HCT116 (cell line): ENCODE measurements around the gene VWA7. TPM values are rescaled to one million over a fixed set of nuclear protein-coding genes. Genes with fewer than 3 reads are reported as not detected.

ENCODE experiments used
- ATAC-seq: fragments of 200-7000 bp; cut with Tn5 transposase; 2 replicates; pipeline ENCODE4 v1.9.1; 2020; ENCODE audit warnings: mild to moderate bottlenecking, moderate library complexity
- BruUV-seq: library from RNA; stranded (reverse); fragments of 400-500 nt; replicated peaks from 2 replicates; lab custom pipeline; 2021; lab: Mats Ljungman, UMichigan
- CTCF ChIA-PET: fragments of 300-600 bp; sonication (Branson Sonifier 250); formaldehyde crosslinking; loops from one replicate; lab custom pipeline; 2021; ENCODE audit warnings: antibody characterized with exemption; lab: Charles Lee
- POLR2A ChIA-PET: fragments of 300-600, 350-600 bp; sonication (Branson Sonifier 250); formaldehyde crosslinking; loops from one replicate; lab custom pipeline; 2021; ENCODE audit warnings: antibody characterized with exemption; lab: Charles Lee
- RAD21 ChIA-PET, 2 experiments: fragments of 300-600 bp; sonication (Branson Sonifier 250); formaldehyde crosslinking; loops; one replicate each; lab custom pipeline; 2023; ENCODE audit warnings: low total read pairs in 2 of 2; ENCODE audit not compliant: uncharacterized antibody in 2 of 2, unreplicated experiment in 2 of 2, low non-redundant PET in 1 of 2; lab: Charles Lee
- DNase-seq: peaks from one replicate; pipeline ENCODE4 v3.0.0-alpha.2; 2010; ENCODE audit warnings: low read depth, low spot score
- H2AFZ ChIP-seq: fragments of 200-600 bp; shearing (Covaris generic), sonication (generic); 2 replicates; pipeline ENCODE4 v1.6.1; 2017; ENCODE audit warnings: low read depth, mixed run types, mixed read lengths, antibody characterized with exemption, low read length; ENCODE audit not compliant: poor library complexity, severe bottlenecking
- H3K27ac ChIP-seq: 2 replicates; pipeline ENCODE4 v1.5.1; 2012; ENCODE audit warnings: low read depth, low read length
- H3K27me3 ChIP-seq: fragments of 200-600 bp; sonication (generic); 2 replicates; pipeline ENCODE4 v1.6.1; 2016; ENCODE audit warnings: mixed run types, low read length, mixed read lengths; ENCODE audit not compliant: insufficient read depth
- H3K36me3 ChIP-seq, 2 experiments: fragments of 200-500 bp in 1 of 2; fragments of 200-600 bp in 1 of 2; sonication (Bioruptor generic) in 1 of 2; sonication (generic) in 1 of 2; 2 replicates each; pipeline versions ENCODE4 v1.5.1 to v1.6.1; 2014 to 2016; ENCODE audit warnings: low read length in 2 of 2, inconsistent platforms in 1 of 2, mixed read lengths in 1 of 2, mixed run types in 1 of 2; ENCODE audit not compliant: insufficient read depth in 2 of 2, control insufficient read depth in 1 of 2
- H3K4me1 ChIP-seq, 2 experiments: fragments of 200-600 bp in 1 of 2; sonication (generic) in 1 of 2; 2 replicates each; pipeline versions ENCODE4 v1.5.1 to v1.6.1; 2012 to 2017; ENCODE audit warnings: low read length in 2 of 2, inconsistent platforms in 1 of 2, mild to moderate bottlenecking in 1 of 2, mixed read lengths in 1 of 2, mixed run types in 1 of 2, moderate library complexity in 1 of 2; ENCODE audit not compliant: insufficient read depth in 2 of 2, control insufficient read depth in 1 of 2
- H3K4me2 ChIP-seq: fragments of 200-600 bp; sonication (generic); 2 replicates; pipeline ENCODE4 v1.6.1; 2017; ENCODE audit warnings: mixed run types, low read length, mixed read lengths
- H3K4me3 ChIP-seq, 2 experiments: fragments of 200-600 bp in 1 of 2; sonication (generic) in 1 of 2; replicated peaks in 1 of 2; 2 replicates each; pipeline ENCODE4 v1.5.1; 2011 to 2016; ENCODE audit warnings: low read length in 2 of 2, control low read depth in 1 of 2, low read depth in 1 of 2, mild to moderate bottlenecking in 1 of 2, mixed read lengths in 1 of 2, mixed run types in 1 of 2
- H3K79me2 ChIP-seq: fragments of 200-600 bp; sonication (generic); 2 replicates; pipeline ENCODE4 v1.6.1; 2017; ENCODE audit warnings: mild to moderate bottlenecking, mixed run types, low read length, moderate library complexity, mixed read lengths; ENCODE audit not compliant: insufficient read depth
- H3K9ac ChIP-seq: fragments of 200-600 bp; sonication (generic); 2 replicates; pipeline ENCODE4 v1.6.1; 2016; ENCODE audit warnings: low read length, mixed read lengths
- H3K9me2 ChIP-seq: fragments of 200-600 bp; sonication (generic), shearing (Covaris generic); 2 replicates; pipeline ENCODE4 v1.6.1; 2017; ENCODE audit warnings: mixed run types, mild to moderate bottlenecking, moderate library complexity; ENCODE audit not compliant: insufficient read depth
- H3K9me3 ChIP-seq, 2 experiments: fragments of 200-500 bp in 1 of 2; fragments of 200-600 bp in 1 of 2; sonication (Bioruptor generic) in 1 of 2; sonication (generic) in 1 of 2; 2 replicates each; pipeline ENCODE4 v1.6.1; 2014 to 2017; ENCODE audit warnings: low read length in 2 of 2, mixed read lengths in 2 of 2, inconsistent platforms in 1 of 2, low read depth in 1 of 2, mild to moderate bottlenecking in 1 of 2, mixed run types in 1 of 2, moderate library complexity in 1 of 2; ENCODE audit not compliant: control insufficient read depth in 1 of 2, insufficient read depth in 1 of 2
- H4K20me1 ChIP-seq: fragments of 200-600 bp; sonication (generic), shearing (Covaris generic); 2 replicates; pipeline ENCODE4 v1.6.1; 2017; ENCODE audit warnings: mixed run types, mild to moderate bottlenecking, moderate library complexity; ENCODE audit not compliant: insufficient read depth
- CBX3 ChIP-seq: IDR thresholded peaks from 2 replicates; pipeline ENCODE4 v1.6.1; 2012; ENCODE audit warnings: low read depth
- CEBPB ChIP-seq: IDR thresholded peaks from 2 replicates; pipeline ENCODE4 v1.6.1; 2012; ENCODE audit warnings: low read depth
- EGR1 ChIP-seq: IDR thresholded peaks from 2 replicates; pipeline ENCODE4 v1.6.1; 2012; ENCODE audit warnings: low read depth
- ELF1 ChIP-seq: IDR thresholded peaks from 2 replicates; pipeline ENCODE4 v1.6.1; 2012; ENCODE audit warnings: low read depth, borderline replicate concordance
- EZH2 ChIP-seq: fragments of 200-600 bp; sonication (generic); IDR thresholded peaks from 2 replicates; pipeline ENCODE4 v1.6.1; 2017; ENCODE audit warnings: antibody characterized with exemption, mixed run types
- EZH2phosphoT487 ChIP-seq: fragments of 200-600 bp; IDR thresholded peaks from 2 replicates; pipeline ENCODE4 v1.6.1; 2018; ENCODE audit warnings: antibody characterized with exemption, borderline replicate concordance
- FOSL1 ChIP-seq: IDR thresholded peaks from 2 replicates; pipeline ENCODE4 v1.6.1; 2012; ENCODE audit warnings: low read depth
- JUND ChIP-seq: IDR thresholded peaks from 2 replicates; pipeline ENCODE4 v1.6.1; 2012
- POLR2A ChIP-seq: IDR thresholded peaks from 2 replicates; pipeline ENCODE4 v1.7.0; 2011; ENCODE audit warnings: borderline replicate concordance; ENCODE audit not compliant: insufficient read depth, insufficient read length; ENCODE audit errors: extremely low read depth
- POLR2AphosphoS5 ChIP-seq: IDR thresholded peaks from 2 replicates; pipeline ENCODE4 v1.6.1; 2011; ENCODE audit warnings: mild to moderate bottlenecking, low read depth, low read length, moderate library complexity
- RAD21 ChIP-seq: IDR thresholded peaks from 2 replicates; pipeline ENCODE4 v1.6.1; 2012; ENCODE audit warnings: low read depth, mild to moderate bottlenecking
- SP1 ChIP-seq: IDR thresholded peaks from 2 replicates; pipeline ENCODE4 v1.6.1; 2012; ENCODE audit warnings: low read depth
- SRF ChIP-seq: IDR thresholded peaks from 2 replicates; pipeline ENCODE4 v1.6.1; 2012; ENCODE audit warnings: low read depth
- TCF7L2 ChIP-seq: IDR thresholded peaks from 2 replicates; pipeline ENCODE4 v1.7.0; 2011; ENCODE audit warnings: borderline replicate concordance, inconsistent platforms; ENCODE audit not compliant: insufficient read depth, insufficient read length; ENCODE audit errors: extremely low read depth
- YY1 ChIP-seq: IDR thresholded peaks from 2 replicates; pipeline ENCODE4 v1.6.1; 2011; ENCODE audit warnings: low read length, low read depth, moderate library complexity, mild to moderate bottlenecking; ENCODE audit not compliant: insufficient replicate concordance; ENCODE audit errors: extremely low read depth
- intact Hi-C: fragments of 100-400 bp; cut with micrococcal nuclease; formaldehyde crosslinking; loops from 2 replicates; pipeline ENCODE4 v1.10.0; 2022
- total RNA-seq: library from RNA; stranded (reverse); gene quantifications from one replicate; pipeline ENCODE4 v1.2.1, GENCODE V29; 2021; ENCODE audit not compliant: unreplicated experiment
- TF ChIP-seq, protein P1 (sequence below), 3 experiments: fragments of 200-600 bp in 1 of 3; sonication (generic) in 1 of 3; IDR thresholded peaks in 2 of 3; conservative IDR thresholded peaks in 1 of 3; 2 replicates each; pipeline ENCODE4 v1.5.1; 2012 to 2017; ENCODE audit warnings: low read depth in 2 of 3, low read length in 2 of 3, antibody characterized with exemption in 1 of 3, borderline replicate concordance in 1 of 3, control low read depth in 1 of 3, mild to moderate bottlenecking in 1 of 3, mixed read lengths in 1 of 3, mixed run types in 1 of 3, moderate library complexity in 1 of 3; ENCODE audit not compliant: insufficient read depth in 1 of 3
- TF ChIP-seq, protein P2 (sequence below): IDR thresholded peaks from 2 replicates; pipeline ENCODE4 v1.6.1; 2012; ENCODE audit warnings: low read depth
- TF ChIP-seq, protein P3 (sequence below): IDR thresholded peaks from 2 replicates; pipeline ENCODE4 v1.6.1; 2012
- TF ChIP-seq, protein P4 (sequence below): IDR thresholded peaks from 2 replicates; pipeline ENCODE4 v1.6.1; 2011; ENCODE audit warnings: mild to moderate bottlenecking, low read length, moderate library complexity; ENCODE audit not compliant: insufficient replicate concordance; ENCODE audit errors: extremely low read depth

The VWA7 gene
- total RNA-seq, 1 experiment from 2014 or later = 14.6 TPM

DNA sequence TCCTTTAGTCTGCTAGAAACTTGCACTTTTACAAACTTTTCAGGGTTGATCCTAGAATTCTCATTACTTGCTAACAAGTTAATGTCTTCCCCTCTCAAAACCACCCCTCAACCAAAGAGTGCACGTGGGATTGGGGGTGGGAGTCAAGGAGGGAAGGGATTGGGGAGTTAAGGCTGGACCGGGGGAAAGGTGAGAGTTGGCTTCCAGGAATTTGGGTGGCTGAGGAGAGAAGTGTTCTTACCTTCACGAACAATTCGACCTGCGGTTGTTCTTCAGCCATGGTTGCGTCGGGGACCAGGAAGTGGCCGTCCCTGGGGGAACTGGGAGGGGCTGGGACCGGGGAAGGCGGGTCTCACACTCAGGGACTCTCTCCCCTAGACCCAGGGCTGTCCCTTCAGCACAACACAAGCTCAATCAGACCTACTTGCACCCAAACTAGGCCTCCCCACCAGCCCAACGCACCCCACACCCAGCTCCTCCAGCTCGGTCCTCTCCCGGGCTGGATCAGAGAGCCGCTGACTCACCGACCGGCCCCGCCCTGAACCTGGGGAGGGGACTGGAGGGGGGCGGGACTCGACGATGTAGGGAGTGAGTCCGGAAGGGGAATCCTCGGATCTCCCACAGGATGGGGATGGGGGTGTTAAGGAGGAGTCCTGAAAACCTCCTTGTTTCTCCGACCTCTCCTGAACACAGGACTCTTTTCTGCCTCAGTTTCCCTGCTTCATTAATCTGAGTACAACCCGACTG is 40.9 kb downstream of the VWA7 start, which contains the start of gene CLIC1:
Gene CLIC1 (minus strand): TSS at position 510 of the 747 bp plus-strand sequence. CDS start 230 bp downstream, at position 280.
- intact Hi-C loops = loop anchor here (5.0 kb wide), 2 partner anchors 69 to 96 kb away; partner anchors contain the start of genes CSNK2B and LY6G5B
- no peak for DNase-seq
- H2AFZ ChIP-seq = no peak within 1 kb of the TSS
- peak within 1 kb of the TSS; percentile 83 for H3K4me2 ChIP-seq
- peak within 1 kb of the TSS; percentile 74 to 91 for H3K4me3 ChIP-seq
- ChIA-PET RAD21 (no interaction called here), CTCF (interaction anchor here (0.9 kb wide), 1 partner anchor 24 kb away, joined by 4 read pairs; no protein-coding TSS in a partner anchor), POLR2A (interaction anchor here (0.8 to 2.1 kb wide), 5 partner anchors 17 to 104 kb away, joined by 4 to 10 read pairs (median 4); partner anchors contain the start of genes CSNK2B, GPANK1 and HSPA1B)
- peak; percentile 51 for ATAC-seq
- no peaks in the 10 kb centered on the region; the same call in 1 of the 2 replicates for H4K20me1 ChIP-seq
- no peaks in the 10 kb centered on the region for H3K27me3 ChIP-seq
- no peaks in the 10 kb centered on the region for H3K9me2 ChIP-seq
- H3K4me1 ChIP-seq = peaks cover 41 to 60% of the 10 kb centered on the region in 2 experiments
- BruUV-seq = TSS peak; percentile 71
- peak within 1 kb of the TSS; percentile 82 for H3K9ac ChIP-seq
- peaks cover 59% of the 10 kb centered on the region for H3K79me2 ChIP-seq
- no peaks in the 10 kb centered on the region for H3K9me3 ChIP-seq
- peaks cover 25 to 26% of the 10 kb centered on the region in 2 experiments for H3K36me3 ChIP-seq
- H3K27ac ChIP-seq = peak within 1 kb of the TSS; percentile 95
- TF ChIP-seq YY1 (peak; percentile 55), EGR1 (no peak), CEBPB (no peak), SRF (no peak), RAD21 (no peak), POLR2AphosphoS5 (peak; percentile 97), POLR2A (peak; percentile 47), EZH2 (no peak), TCF7L2 (peak; percentile 80), SP1 (no peak), ELF1 (no peak), FOSL1 (no peak), EZH2phosphoT487 (no peak), CBX3 (no peak), JUND (no peak)
- TF ChIP-seq, protein P1, sequence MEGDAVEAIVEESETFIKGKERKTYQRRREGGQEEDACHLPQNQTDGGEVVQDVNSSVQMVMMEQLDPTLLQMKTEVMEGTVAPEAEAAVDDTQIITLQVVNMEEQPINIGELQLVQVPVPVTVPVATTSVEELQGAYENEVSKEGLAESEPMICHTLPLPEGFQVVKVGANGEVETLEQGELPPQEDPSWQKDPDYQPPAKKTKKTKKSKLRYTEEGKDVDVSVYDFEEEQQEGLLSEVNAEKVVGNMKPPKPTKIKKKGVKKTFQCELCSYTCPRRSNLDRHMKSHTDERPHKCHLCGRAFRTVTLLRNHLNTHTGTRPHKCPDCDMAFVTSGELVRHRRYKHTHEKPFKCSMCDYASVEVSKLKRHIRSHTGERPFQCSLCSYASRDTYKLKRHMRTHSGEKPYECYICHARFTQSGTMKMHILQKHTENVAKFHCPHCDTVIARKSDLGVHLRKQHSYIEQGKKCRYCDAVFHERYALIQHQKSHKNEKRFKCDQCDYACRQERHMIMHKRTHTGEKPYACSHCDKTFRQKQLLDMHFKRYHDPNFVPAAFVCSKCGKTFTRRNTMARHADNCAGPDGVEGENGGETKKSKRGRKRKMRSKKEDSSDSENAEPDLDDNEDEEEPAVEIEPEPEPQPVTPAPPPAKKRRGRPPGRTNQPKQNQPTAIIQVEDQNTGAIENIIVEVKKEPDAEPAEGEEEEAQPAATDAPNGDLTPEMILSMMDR (IDR thresholded peaks at IDR 0.05 in 2 of 3, conservative IDR thresholded peaks at IDR 0.05 in 1 of 3; ENCODE audit: borderline replicate concordance in 1 of 3, insufficient read depth in 1 of 3, low read depth in 2 of 3, low read length in 2 of 3) = no peak
- TF ChIP-seq, protein P2, sequence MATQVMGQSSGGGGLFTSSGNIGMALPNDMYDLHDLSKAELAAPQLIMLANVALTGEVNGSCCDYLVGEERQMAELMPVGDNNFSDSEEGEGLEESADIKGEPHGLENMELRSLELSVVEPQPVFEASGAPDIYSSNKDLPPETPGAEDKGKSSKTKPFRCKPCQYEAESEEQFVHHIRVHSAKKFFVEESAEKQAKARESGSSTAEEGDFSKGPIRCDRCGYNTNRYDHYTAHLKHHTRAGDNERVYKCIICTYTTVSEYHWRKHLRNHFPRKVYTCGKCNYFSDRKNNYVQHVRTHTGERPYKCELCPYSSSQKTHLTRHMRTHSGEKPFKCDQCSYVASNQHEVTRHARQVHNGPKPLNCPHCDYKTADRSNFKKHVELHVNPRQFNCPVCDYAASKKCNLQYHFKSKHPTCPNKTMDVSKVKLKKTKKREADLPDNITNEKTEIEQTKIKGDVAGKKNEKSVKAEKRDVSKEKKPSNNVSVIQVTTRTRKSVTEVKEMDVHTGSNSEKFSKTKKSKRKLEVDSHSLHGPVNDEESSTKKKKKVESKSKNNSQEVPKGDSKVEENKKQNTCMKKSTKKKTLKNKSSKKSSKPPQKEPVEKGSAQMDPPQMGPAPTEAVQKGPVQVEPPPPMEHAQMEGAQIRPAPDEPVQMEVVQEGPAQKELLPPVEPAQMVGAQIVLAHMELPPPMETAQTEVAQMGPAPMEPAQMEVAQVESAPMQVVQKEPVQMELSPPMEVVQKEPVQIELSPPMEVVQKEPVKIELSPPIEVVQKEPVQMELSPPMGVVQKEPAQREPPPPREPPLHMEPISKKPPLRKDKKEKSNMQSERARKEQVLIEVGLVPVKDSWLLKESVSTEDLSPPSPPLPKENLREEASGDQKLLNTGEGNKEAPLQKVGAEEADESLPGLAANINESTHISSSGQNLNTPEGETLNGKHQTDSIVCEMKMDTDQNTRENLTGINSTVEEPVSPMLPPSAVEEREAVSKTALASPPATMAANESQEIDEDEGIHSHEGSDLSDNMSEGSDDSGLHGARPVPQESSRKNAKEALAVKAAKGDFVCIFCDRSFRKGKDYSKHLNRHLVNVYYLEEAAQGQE = no peak
- TF ChIP-seq, protein P3, sequence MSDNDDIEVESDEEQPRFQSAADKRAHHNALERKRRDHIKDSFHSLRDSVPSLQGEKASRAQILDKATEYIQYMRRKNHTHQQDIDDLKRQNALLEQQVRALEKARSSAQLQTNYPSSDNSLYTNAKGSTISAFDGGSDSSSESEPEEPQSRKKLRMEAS = no peak
- TF ChIP-seq, protein P4, sequence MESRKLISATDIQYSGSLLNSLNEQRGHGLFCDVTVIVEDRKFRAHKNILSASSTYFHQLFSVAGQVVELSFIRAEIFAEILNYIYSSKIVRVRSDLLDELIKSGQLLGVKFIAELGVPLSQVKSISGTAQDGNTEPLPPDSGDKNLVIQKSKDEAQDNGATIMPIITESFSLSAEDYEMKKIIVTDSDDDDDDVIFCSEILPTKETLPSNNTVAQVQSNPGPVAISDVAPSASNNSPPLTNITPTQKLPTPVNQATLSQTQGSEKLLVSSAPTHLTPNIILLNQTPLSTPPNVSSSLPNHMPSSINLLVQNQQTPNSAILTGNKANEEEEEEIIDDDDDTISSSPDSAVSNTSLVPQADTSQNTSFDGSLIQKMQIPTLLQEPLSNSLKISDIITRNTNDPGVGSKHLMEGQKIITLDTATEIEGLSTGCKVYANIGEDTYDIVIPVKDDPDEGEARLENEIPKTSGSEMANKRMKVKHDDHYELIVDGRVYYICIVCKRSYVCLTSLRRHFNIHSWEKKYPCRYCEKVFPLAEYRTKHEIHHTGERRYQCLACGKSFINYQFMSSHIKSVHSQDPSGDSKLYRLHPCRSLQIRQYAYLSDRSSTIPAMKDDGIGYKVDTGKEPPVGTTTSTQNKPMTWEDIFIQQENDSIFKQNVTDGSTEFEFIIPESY = no peak
